BLaER1 treated with 17β-estradiol and CSF1 and Interleukin-3, amounts not matched to agents 10 nM and 100 nM (cell line): ENCODE data around the gene MTRF1L.
"Not testable (repeated sequence)": the region's sequence is repeated elsewhere in the genome, so short reads cannot be mapped to it uniquely, and the experiment has no call there.

Source experiments
- H3K27ac ChIP-seq, 11 experiments: shearing (Covaris generic); formaldehyde crosslinking; 2 replicates each; pipeline ENCODE4 v1.8.1; 2022
- H3K27me3 ChIP-seq, 11 experiments: shearing (Covaris generic); formaldehyde crosslinking; 2 replicates each; pipeline ENCODE4 v1.8.1; 2022
- H3K36me3 ChIP-seq, 11 experiments: shearing (Covaris generic); formaldehyde crosslinking; 2 replicates each; pipeline ENCODE4 v1.8.1; 2022
- H3K4me1 ChIP-seq, 10 experiments: shearing (Covaris generic); formaldehyde crosslinking; 2 replicates each; pipeline ENCODE4 v1.8.1; 2022
- H3K4me2 ChIP-seq, 11 experiments: shearing (Covaris generic); formaldehyde crosslinking; 2 replicates each; pipeline ENCODE4 v1.8.1; 2022
- H3K4me3 ChIP-seq, 10 experiments: shearing (Covaris generic); formaldehyde crosslinking; 2 replicates each; pipeline ENCODE4 v1.8.1; 2022
- H3K9ac ChIP-seq, 11 experiments: shearing (Covaris generic); formaldehyde crosslinking; 2 replicates each; pipeline ENCODE4 v1.8.1; 2022
- H3K9me3 ChIP-seq, 11 experiments: shearing (Covaris generic); formaldehyde crosslinking; replicated peaks in 1 of 11; 2 replicates each; pipeline ENCODE4 v1.8.1; 2022
- H4K20me1 ChIP-seq, 11 experiments: shearing (Covaris generic); formaldehyde crosslinking; 2 replicates each; pipeline ENCODE4 v1.8.1; 2022
- Cebpa-rat ChIP-seq, 11 experiments: shearing (Covaris generic); IDR thresholded peaks; 2 replicates each; pipeline ENCODE4 v1.8.1; 2022

MTRF1L gene

DNA sequence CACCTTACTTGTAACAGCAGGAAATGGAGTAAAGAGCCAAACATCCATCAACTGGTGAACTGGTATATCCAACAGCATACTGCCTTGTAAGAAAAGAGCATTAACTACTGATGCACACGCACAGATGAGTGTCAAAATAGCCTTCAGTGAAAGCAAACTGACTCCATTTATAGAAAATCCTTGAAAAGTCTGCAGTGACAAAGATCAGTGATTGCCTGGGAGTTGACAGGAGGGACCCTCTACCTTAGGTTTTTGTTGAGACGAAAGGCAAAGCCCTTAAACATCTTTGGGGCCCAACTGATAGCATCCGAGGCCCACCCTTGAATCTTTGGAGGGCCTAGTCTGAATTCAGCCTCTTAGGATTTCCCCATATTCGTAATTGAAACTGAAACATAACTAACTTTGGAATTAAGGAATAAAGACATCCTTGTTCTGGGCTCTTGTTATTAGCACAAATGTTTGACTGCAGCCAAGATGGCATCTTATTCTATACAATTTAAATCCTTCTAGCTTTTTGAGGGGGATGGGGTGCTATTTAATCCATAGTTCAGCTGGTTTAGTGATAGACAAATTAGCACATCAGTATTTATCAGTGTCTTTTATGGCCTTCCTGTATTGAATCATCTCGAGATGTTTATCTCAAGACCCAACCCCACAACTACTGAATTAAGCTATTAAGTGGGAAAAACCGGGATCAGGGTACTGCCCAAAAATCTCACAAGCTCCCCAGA lies 32.7 kb downstream of the MTRF1L start:
- Histone ChIP-seq H3K4me2 (no peak overlapping the region), H4K20me1 (peaks cover 0 to 35% (median 28%) of the 10 kb centered on the region in 11 experiments; a peak in 18 of 22 replicates), H3K27ac (no peak overlapping the region), H3K9ac (no peak overlapping the region), H3K27me3 (no peaks in the 10 kb centered on the region), H3K4me3 (no peak overlapping the region), H3K36me3 (peaks cover 50 to 59% (median 57%) of the 10 kb centered on the region in 11 experiments), H3K4me1 (peaks cover 4 to 13% (median 6%) of the 10 kb centered on the region in 10 experiments; a peak in 15 of 20 replicates), H3K9me3 (peaks cover 5 to 67% (median 39%) of the 10 kb centered on the region in 11 experiments; a peak in 19 of 22 replicates)
- TF ChIP-seq Cebpa-rat (IDR thresholded peaks at IDR 0.05): no peak

DNA sequence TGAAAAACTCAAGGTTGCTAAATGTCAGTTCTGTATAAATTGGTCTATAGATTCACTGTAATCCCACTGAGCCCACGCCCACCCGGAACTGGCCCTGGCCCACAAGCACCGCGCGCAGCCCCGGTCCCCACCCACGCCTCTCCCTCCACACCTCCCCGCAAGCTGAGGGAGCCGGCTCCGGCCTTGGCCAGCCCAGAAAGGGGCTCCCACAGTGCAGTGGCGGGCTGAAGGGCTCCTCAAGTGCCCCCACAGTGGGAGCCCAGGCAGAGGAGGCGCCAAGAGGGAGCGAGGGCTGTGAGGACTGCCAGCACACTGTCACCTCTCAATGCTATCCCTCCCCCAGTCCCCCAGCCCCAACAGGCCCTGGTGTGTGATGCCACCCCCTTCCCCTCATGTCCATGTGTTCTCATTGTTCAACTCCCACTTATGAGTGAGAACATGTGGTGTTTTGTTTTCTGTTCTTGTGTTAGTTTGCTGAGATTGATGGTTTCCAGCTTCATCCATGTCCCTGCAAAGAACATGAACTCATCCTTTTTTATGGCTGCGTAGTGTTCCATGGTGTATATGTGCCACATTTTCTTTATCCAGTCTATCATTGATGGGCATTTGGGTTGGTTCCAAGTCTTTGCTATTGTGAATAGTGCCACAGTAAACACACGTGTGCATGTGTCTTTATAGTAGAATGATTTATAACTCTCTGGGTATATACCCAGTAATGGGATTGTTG lies 36.2 kb downstream of the MTRF1L start:
- Histone ChIP-seq H3K36me3 (peaks cover 21 to 23% (median 22%) of the 10 kb centered on the region in 11 experiments), H3K9me3 (peaks cover 5 to 38% (median 22%) of the 10 kb centered on the region in 11 experiments; a peak in 18 of 22 replicates)
- H3K9ac ChIP-seq, H3K4me3 ChIP-seq, H3K4me2 ChIP-seq, H3K27me3 ChIP-seq, H3K4me1 ChIP-seq, H4K20me1 ChIP-seq, H3K27ac ChIP-seq: not testable (repeated sequence)

DNA sequence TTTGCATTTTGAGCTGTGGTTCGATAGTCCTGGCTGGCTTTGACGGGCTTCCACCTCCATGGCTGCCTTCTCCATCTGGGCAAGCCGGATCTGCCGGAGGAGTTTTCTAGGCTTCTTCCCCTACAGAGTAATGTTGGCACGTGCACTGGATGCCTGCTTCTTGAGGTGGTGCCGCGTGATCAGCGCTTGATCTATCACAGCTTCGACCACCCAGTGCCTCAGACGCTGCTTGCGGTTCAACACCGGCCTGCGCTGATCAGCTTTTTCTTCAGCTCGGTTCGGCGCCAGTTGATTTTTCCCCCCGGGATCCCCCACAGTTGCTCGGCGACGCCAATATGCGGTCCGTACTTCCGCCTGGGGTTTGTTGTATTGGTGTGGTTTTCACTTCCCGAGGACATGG lies 43.2 kb downstream of the MTRF1L start:
- Histone ChIP-seq H4K20me1 (no peaks in the 10 kb centered on the region), H3K27me3 (no peaks in the 10 kb centered on the region), H3K4me1 (no peaks in the 10 kb centered on the region), H3K36me3 (no peaks in the 10 kb centered on the region), H3K4me3 (no peak overlapping the region), H3K9me3 (peaks cover 0 to 8% (median 3%) of the 10 kb centered on the region in 11 experiments; a peak in 7 of 22 replicates), H3K9ac (no peak overlapping the region), H3K27ac (no peak overlapping the region), H3K4me2 (no peak overlapping the region)
- TF ChIP-seq Cebpa-rat (IDR thresholded peaks at IDR 0.05): no peak

DNA sequence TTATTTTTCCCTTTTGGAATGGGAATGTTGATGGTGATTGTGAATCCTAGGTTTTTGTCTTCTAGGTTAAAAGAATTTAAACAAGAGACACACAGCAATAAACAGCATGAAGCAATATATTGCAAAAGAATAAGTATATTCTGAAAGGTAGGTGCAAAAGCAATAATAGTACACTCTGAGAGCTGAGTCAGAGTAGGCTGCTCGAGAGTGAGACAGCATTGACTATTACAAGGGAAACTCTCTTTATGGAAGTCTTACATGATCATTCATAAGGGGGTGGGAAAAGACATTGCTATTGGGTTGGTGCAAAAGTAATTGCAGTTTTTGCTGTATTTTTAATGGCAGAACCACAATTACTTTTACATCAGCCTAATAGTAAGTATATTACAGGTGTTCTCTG lies 44.7 kb downstream of the MTRF1L start:
- Histone ChIP-seq H3K36me3 (no peaks in the 10 kb centered on the region), H3K4me3 (no peak overlapping the region), H3K9me3 (peaks cover 0 to 8% (median 3%) of the 10 kb centered on the region in 11 experiments; a peak in 7 of 22 replicates), H3K27ac (no peak overlapping the region), H3K27me3 (no peaks in the 10 kb centered on the region), H3K9ac (no peak overlapping the region), H3K4me2 (no peak overlapping the region), H3K4me1 (no peaks in the 10 kb centered on the region), H4K20me1 (no peaks in the 10 kb centered on the region)
- TF ChIP-seq Cebpa-rat (IDR thresholded peaks at IDR 0.05): no peak

DNA sequence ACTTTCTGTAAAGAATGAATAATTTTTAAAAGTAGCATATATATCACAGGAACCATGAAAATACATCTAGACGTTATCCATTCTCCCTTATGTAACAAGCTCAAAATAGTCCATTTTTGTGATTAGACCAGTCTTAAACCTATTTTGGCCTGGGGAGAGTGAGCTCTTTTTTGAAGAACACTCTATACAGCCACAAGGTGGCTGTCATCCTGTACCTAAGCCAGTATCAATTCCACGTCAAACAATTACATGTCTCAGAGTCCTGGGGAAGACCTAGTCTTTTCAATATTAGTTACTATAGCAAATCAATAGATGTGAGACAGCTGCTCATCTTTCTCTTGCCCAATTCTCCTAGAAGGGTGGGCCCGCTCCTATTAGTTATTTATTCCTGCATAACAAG lies 48.1 kb downstream of the MTRF1L start:
- Histone ChIP-seq H3K9me3 (peaks cover 0 to 8% (median 3%) of the 10 kb centered on the region in 11 experiments; a peak in 7 of 22 replicates), H4K20me1 (no peaks in the 10 kb centered on the region), H3K4me1 (peaks cover 0 to 8% (median 0%) of the 10 kb centered on the region in 10 experiments; a peak in 4 of 20 replicates), H3K36me3 (no peaks in the 10 kb centered on the region), H3K9ac (no peak overlapping the region), H3K4me2 (no peak overlapping the region), H3K27ac (no peak overlapping the region), H3K27me3 (no peaks in the 10 kb centered on the region), H3K4me3 (no peak overlapping the region)
- no peak for TF ChIP-seq Cebpa-rat (IDR thresholded peaks at IDR 0.05)

DNA sequence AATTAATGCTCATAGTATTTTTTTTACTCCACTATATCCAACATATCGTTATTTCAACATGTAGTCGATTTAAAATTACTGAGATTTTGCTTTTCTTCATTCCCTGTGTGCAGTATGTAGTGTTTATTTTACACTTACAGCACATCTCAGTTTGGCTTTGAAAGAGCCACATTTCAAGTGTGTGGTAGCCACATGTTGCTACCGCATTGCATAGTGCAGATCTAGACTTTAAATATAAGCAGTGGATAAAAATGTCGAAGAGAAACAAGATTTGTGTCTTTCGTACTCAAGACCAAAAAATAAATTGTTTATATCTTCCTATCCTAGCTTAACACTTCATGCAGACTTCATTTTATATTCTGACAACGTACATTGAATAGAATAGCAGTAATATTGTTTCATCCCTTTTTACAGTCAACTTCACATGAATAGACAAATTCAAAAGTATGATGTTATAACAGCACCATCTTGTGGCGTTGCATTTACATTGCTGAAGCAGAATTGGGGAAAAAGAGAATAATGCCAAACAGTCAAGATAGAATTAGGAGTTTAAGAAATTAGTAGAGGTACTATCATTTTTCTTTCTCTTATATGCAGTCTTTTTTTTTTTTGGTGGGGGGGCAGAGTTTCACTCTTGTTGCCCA lies 49.5 kb downstream of the MTRF1L start:
- Histone ChIP-seq H3K9ac (no peak overlapping the region), H3K4me3 (no peak overlapping the region), H3K4me2 (no peak overlapping the region), H3K27me3 (no peaks in the 10 kb centered on the region), H3K36me3 (no peaks in the 10 kb centered on the region), H3K27ac (no peak overlapping the region), H4K20me1 (no peaks in the 10 kb centered on the region), H3K9me3 (peaks cover 0 to 8% (median 3%) of the 10 kb centered on the region in 11 experiments; a peak in 7 of 22 replicates), H3K4me1 (peaks cover 0 to 8% (median 0%) of the 10 kb centered on the region in 10 experiments; a peak in 4 of 20 replicates)
- TF ChIP-seq Cebpa-rat (IDR thresholded peaks at IDR 0.05): no peak

DNA sequence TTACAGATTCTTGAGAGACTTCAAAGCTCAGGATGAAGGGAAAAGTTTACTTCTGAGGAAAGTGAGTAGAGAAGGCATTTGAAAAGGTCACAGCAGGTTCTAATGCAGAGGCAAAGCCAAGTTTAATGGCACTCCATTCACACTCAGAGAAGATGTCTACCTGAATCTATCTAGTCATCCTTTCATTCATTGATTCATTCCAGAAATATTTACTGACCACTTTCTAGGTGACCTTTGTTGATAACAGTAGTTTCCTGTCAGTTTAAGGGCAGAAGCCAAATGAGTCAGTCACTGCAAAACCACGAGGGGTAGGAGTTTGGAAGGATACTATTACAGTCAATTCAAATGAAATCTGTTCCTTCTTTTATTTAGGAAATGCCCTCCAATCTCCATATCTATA lies 50.5 kb downstream of the MTRF1L start:
- H3K27ac ChIP-seq: no peak overlapping the region
- no peak for TF ChIP-seq Cebpa-rat (IDR thresholded peaks at IDR 0.05)
- H3K4me2 ChIP-seq: 0 out of 22 replicates have a peak overlapping the region, but pooled peaks of 1 of the 11 experiments have one; percentile 3
- H3K4me1 ChIP-seq: peaks cover 0 to 8% (median 0%) of the 10 kb centered on the region in 10 experiments; a peak in 4 of 20 replicates
- H3K9ac ChIP-seq: no peak overlapping the region
- no peaks in the 10 kb centered on the region for H3K27me3 ChIP-seq
- no peak overlapping the region for H3K4me3 ChIP-seq
- peaks cover 0 to 8% (median 3%) of the 10 kb centered on the region in 11 experiments; a peak in 7 of 22 replicates for H3K9me3 ChIP-seq
- H3K36me3 ChIP-seq: no peaks in the 10 kb centered on the region
- H4K20me1 ChIP-seq: no peaks in the 10 kb centered on the region

DNA sequence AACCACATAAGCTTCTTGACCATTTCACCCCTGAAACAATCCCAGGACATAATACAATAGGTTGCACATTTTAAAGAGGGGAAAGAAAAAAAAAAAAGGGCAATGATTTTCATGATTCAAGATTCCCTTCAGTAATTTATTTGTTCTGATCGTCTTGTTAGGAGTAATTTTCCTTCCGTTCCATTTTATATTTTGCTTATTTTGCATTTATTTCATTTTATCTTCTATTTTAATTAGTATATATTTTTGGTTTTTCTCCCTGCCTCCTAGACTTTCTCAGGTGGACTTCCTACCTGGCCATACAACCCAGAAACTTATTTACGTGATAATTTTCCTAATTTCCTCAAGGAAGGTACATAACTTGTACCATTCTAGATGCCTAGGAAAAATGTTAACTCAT lies 52.3 kb downstream of the MTRF1L start:
- Histone ChIP-seq H3K4me2 (no peak overlapping the region), H3K4me3 (no peak overlapping the region), H3K36me3 (no peaks in the 10 kb centered on the region), H3K9ac (no peak overlapping the region), H4K20me1 (no peaks in the 10 kb centered on the region), H3K4me1 (peaks cover 0 to 8% (median 0%) of the 10 kb centered on the region in 10 experiments; a peak in 4 of 20 replicates), H3K27ac (no peak overlapping the region), H3K27me3 (no peaks in the 10 kb centered on the region), H3K9me3 (no peaks in the 10 kb centered on the region)
- TF ChIP-seq Cebpa-rat (IDR thresholded peaks at IDR 0.05): no peak
